Measurements from ENCODE around the gene TECPR2. TPM values are rescaled to one million over a fixed set of nuclear protein-coding genes. Genes with fewer than 3 reads are reported as not detected.

Gene TECPR2
- total and polyA plus RNA-seq, 2 of the 13 experiments (the other 11 are each of a cell fraction or from before 2014, with no cell fraction given): 3.5 to 5.7 TPM

- no peak for TF ChIP-seq STAT6 (CRISPR knock-in tag; IDR thresholded peaks at IDR 0.05; ENCODE audit: borderline replicate concordance)
- TF ChIP-seq, protein P1, sequence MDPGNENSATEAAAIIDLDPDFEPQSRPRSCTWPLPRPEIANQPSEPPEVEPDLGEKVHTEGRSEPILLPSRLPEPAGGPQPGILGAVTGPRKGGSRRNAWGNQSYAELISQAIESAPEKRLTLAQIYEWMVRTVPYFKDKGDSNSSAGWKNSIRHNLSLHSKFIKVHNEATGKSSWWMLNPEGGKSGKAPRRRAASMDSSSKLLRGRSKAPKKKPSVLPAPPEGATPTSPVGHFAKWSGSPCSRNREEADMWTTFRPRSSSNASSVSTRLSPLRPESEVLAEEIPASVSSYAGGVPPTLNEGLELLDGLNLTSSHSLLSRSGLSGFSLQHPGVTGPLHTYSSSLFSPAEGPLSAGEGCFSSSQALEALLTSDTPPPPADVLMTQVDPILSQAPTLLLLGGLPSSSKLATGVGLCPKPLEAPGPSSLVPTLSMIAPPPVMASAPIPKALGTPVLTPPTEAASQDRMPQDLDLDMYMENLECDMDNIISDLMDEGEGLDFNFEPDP (CRISPR knock-in tag; conservative IDR thresholded peaks at IDR 0.05): no peak
- TF ChIP-seq, protein P2, sequence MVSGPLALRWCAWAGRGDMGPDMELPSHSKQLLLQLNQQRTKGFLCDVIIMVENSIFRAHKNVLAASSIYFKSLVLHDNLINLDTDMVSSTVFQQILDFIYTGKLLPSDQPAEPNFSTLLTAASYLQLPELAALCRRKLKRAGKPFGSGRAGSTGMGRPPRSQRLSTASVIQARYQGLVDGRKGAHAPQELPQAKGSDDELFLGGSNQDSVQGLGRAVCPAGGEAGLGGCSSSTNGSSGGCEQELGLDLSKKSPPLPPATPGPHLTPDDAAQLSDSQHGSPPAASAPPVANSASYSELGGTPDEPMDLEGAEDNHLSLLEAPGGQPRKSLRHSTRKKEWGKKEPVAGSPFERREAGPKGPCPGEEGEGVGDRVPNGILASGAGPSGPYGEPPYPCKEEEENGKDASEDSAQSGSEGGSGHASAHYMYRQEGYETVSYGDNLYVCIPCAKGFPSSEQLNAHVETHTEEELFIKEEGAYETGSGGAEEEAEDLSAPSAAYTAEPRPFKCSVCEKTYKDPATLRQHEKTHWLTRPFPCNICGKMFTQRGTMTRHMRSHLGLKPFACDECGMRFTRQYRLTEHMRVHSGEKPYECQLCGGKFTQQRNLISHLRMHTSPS (CRISPR knock-in tag; IDR thresholded peaks at IDR 0.05; ENCODE audit: low read depth): peak; percentile 81; the same call in 1 of the 2 replicates
- no peak for TF ChIP-seq ZNF496 (CRISPR knock-in tag; IDR thresholded peaks at IDR 0.05; ENCODE audit: insufficient replicate concordance)
- peak; percentile 78; the same call in 1 of the 2 replicates for TF ChIP-seq MXD1 (CRISPR knock-in tag; IDR thresholded peaks at IDR 0.05)
- no peak for TF ChIP-seq ZNF17 (CRISPR knock-in tag; IDR thresholded peaks at IDR 0.05)
- TF ChIP-seq, protein P3, sequence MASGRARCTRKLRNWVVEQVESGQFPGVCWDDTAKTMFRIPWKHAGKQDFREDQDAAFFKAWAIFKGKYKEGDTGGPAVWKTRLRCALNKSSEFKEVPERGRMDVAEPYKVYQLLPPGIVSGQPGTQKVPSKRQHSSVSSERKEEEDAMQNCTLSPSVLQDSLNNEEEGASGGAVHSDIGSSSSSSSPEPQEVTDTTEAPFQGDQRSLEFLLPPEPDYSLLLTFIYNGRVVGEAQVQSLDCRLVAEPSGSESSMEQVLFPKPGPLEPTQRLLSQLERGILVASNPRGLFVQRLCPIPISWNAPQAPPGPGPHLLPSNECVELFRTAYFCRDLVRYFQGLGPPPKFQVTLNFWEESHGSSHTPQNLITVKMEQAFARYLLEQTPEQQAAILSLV (CRISPR knock-in tag; IDR thresholded peaks at IDR 0.05; ENCODE audit: borderline replicate concordance): peak; percentile 49; the same call in 1 of the 2 replicates
- TF ChIP-seq ATF3 (CRISPR knock-in tag; IDR thresholded peaks at IDR 0.05): peak; percentile 24; the same call in 1 of the 2 replicates
- TF ChIP-seq, protein P4, sequence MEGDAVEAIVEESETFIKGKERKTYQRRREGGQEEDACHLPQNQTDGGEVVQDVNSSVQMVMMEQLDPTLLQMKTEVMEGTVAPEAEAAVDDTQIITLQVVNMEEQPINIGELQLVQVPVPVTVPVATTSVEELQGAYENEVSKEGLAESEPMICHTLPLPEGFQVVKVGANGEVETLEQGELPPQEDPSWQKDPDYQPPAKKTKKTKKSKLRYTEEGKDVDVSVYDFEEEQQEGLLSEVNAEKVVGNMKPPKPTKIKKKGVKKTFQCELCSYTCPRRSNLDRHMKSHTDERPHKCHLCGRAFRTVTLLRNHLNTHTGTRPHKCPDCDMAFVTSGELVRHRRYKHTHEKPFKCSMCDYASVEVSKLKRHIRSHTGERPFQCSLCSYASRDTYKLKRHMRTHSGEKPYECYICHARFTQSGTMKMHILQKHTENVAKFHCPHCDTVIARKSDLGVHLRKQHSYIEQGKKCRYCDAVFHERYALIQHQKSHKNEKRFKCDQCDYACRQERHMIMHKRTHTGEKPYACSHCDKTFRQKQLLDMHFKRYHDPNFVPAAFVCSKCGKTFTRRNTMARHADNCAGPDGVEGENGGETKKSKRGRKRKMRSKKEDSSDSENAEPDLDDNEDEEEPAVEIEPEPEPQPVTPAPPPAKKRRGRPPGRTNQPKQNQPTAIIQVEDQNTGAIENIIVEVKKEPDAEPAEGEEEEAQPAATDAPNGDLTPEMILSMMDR (CRISPR knock-in tag; IDR thresholded peaks at IDR 0.05): peak; percentile 64
- peak; percentile 56; the same call in 1 of the 2 replicates for TF ChIP-seq RFXAP (CRISPR knock-in tag; IDR thresholded peaks at IDR 0.05; ENCODE audit: borderline replicate concordance)
- TF ChIP-seq HMG20B (CRISPR knock-in tag; conservative IDR thresholded peaks at IDR 0.05): no peak
- no peak for TF ChIP-seq EED (CRISPR knock-in tag; IDR thresholded peaks at IDR 0.05)
- TF ChIP-seq NR2F1 (CRISPR knock-in tag; IDR thresholded peaks at IDR 0.05): no peak
Measured at GRCh38 chr14:102516531-102517391, 154.0 kb downstream of the TECPR2 start (continued).
